GM15510 (cell line): ENCODE results near the gene FIZ1.

Source experiments
- POLR2A ChIP-seq: IDR thresholded peaks from 3 replicates; pipeline ENCODE4 v1.6.1; 2011; ENCODE audit warnings: borderline replicate concordance; ENCODE audit not compliant: insufficient read length; ENCODE audit errors: extremely low read depth

FIZ1 gene

DNA sequence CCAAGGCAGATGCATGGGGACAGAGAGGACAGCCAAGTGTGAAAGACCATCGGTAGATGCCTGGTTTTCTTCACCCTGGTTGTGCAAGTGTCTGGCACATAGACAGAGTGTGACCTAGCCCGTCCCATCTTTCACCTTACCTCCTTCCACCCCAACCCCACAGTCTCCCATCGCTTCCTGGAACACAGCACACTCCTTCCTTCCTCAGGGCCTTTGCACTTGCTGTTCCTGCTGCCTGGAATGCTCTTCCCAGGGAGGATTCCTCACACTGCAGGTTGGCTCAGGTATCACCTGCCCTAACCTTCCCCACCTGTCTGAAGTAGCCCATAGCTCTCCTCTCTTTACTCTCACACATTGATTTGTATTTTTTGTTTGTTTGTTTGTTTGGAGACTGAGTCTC, 3.0 kb downstream of the FIZ1 start:
- no peak for TF ChIP-seq POLR2A

DNA sequence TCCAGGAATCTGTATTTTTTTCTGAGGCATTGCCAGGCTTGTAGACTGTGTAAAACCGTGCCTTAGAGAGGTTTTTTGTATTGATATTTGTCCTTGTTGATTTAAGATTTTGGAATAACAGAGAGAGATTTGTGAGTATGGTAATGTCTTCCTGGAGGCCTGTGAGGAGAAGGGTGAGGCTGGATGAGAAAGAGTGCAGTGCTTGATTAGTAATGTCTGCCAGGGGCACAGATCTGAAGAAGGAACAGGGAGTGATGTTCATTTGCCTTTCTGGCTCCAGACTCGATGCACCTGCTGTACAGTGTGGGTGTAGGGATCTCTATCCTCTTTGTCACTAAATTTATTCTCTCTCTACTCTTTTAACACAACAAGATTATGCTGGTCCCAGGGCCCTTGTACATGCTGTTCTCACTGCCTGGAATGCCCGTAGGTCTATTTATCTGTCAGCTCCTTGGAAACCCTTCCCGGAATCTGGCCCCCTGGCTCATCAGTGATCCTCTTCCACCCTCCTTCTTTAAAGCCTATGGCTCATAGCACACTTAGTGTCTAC, 4.2 kb downstream of the FIZ1 start:
- TF ChIP-seq POLR2A: no peak

DNA sequence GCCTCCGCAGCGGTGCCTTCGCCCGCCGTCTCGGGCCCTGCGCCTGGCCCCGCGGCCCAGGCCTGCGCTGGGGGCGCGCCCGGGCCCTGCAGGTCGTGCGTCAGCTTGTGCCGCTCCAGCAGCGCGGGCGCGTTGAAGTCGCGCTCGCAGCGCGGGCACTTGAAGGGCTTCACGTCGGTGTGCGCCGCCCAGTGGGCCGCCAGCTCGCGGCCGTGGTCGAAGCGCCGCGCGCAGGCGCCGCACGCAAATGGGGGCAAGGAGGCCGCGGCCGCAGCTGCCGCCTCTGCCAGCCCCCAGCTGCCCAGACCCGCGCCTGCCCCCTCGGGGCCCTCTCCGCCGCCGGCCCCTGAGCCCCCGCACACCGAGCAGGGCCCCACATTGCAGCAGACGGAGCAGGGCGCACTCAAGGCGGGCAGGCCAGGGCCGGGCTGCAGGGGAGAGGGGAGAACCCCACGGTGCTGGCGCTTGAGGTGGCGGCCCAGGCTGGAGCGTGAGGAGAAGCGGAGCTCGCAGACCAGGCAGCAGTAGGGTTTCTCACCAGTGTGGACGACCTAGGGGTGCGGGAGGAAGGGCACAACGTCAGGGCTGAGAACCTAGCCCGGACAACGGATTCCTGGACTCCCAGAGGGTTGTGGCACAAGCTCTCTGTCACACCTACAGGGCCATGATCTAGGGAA, 6.1 kb downstream of the FIZ1 start:
- no peak for TF ChIP-seq POLR2A

DNA sequence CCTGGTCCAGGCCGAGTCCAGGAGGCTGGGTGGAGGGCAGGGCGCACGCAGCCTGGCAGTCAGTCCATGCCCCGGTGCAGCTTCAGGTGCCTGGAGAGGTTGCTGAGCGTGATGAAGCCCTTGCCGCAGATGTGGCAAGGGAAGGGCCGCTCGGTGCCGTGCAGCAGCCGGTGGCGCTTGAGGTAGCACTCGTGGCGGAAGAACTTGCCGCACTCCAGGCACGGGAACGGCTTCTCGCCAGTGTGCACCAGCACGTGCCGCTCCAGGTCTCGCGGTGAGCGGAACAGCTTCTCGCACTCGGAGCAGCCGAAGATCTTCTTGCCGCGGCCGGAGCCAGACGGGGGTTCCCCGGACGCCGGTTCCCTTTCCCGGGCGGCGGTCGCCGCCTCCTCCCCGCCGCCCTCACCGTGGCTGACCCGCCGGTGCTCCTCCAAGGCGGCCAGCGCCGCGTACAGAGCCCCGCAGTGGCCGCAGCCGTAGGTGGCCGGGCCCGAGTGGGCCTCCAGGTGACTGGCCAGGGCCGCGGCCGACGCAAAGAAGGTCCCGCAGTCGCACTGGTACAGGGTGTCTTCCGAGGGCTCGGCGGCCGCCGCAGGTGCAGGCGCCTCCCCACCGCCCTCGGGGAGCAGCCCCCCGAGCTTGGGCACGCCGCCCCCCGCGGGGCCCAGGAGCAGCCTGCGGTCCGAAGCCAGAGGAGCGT, 6.8 kb downstream of the FIZ1 start:
- TF ChIP-seq POLR2A: no peak

DNA sequence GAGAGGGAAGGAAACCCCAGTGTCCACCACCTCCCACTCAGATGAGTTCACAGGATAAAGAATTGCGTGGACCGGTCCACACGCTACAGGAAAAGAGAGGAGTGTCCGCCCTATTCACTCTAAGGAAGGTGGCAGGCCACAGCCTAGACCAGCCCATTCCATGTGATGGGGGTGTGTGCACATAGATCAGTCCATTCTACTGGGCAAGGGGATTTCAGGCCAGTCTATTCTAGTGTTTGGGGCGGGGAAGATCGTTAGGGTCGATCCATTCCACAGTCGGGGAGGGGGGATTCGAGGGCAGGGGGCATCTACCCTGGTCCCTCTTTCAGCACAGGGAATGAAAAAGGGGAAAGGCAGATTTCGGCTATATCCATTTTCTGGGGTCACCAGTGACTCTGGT, 7.8 kb downstream of the FIZ1 start:
- TF ChIP-seq POLR2A: no peak

DNA sequence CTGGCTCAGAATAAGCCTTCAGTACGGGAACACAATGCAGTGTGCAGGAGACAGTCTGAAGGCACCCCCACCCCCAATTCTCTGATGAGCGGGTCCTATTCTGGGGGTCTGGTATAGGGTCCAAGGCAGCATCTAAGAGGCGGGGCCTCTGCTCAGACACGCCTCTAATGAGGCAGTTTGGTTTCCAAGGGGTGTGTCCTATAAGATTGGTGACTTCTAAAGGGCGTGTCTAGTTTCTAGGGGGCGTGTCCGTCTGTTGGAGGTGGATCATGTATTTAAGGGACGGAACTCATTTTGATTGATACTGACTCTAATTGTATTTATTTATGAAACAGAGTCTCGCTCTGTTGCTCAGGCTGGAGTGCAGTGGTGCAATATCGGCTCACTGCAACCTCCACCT, 8.7 kb downstream of the FIZ1 start:
- TF ChIP-seq POLR2A: no peak

DNA sequence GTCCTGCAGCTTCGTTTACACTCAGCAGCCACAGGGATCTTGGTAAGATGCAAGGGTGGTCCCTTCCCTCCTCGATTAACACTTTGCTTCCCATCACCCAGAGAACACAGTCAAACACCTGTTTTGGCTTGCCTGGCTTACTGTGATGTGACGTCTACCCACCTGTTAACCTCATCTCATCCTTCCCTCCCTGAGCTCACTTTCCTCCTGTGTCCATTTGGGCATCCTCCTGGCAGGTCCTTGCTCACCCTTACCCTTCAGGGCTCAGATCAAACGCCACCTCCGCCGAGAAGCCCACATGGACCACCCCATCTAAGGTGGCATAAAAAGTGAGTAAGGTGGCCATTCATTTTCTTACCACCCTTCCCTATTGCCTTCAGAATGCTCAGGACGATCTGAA, 9.2 kb downstream of the FIZ1 start:
- no peak for TF ChIP-seq POLR2A

DNA sequence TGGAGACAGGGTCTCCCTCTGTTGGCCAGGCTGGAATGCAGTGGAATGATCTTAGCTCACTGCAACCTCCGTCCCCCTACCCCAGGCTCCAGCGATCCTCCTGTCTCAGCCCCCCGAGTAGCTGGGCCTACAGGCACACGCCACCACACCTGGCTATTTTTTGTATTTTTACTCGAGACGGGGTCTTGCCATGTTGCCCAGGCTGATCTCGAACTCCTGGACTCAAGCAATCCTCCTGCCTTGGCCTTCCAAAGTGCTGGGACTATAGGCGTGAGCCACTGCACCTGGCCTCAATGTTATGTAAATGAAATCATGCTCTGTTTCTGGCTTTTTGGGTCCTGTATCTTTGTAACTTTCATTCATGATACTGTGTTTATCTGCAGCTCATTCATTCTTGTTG, 10.6 kb downstream of the FIZ1 start:
- no peak for TF ChIP-seq POLR2A

DNA sequence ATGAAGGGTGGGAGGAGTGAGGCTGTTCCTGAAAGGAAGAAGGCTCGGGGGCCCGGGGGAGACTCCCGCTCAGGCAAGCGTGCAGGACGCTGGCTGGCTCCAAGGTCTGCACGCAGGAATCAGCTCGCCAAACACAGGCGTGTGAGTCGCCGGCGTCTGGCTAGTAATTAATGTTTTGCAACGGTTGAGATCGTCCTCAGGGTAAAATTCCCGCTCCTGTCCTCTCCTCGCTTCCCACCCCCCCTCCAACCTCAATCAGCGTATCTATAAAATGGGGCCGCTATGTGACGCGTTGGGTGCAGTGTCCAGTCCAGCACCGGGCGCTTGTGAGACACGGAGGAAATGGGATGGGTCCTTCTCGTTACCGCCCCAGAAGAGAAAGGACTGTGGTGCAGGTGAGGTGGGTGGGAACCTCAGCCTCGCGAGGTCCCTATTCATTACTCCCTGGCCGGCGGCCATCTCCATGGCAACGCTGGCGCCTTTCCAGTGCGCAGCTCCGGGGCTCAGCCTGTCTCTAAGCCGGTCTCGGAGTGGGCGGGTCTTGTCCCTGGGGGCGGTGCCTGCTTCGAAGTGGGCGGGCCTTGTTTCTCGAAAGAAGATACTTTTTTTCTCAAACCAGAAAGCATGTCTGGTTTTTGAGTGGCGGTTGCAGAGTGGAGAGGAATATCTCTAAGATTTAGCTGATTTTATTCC, 12.2 kb downstream of the FIZ1 start:
- no peak for TF ChIP-seq POLR2A

DNA sequence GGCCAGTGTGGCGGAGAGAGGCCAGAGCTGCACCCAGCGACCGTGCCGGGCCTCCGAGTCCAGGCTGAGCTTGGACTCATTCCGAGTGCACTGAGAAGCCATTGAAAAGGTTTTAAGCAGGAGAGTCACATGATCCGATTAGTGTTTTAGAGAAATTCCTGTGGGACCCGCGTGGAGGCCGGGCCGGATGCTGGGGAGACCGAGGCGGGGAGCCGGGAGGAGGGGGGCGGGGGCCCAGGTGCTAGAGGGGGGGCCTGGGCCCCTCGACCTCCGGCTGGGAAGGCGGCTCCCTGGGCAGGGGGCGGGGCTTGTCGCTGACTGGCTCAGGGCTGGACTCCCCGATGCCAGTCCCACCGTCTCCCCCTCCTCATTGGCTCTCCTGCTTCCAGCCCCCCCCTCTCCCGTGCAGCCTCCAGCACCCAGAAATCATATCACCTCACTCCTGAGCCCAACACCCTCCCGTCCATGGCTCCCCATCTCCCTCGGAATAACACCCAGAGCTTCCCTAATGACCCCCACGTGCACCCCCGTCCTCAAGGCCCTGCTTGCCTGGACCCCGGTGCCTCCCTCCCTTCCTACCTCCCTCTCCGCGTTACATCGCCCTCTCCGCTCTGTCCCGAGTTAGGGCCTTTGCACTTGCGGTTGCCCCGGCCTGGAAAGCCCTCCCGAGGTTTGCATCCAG, 13.5 kb downstream of the FIZ1 start:
- no peak for TF ChIP-seq POLR2A

DNA sequence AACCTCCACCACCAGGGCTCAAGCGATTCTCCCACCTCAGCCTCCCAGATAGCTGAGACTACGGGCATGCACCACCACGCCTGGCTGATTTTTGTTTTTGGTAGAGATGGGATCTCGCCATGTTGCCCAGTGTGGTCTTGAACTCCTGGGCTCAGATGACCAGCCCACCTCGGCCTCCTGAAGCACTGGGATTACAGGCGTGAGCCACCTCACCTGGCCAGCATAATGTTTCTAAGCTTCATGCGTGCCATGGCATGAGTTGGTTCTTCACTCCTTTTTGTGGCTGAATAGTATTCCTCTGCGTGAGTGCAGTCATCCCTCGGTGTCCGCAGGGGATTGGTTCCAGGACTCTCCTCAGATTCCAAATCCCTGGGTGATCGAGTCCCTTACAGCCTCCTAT, 14.4 kb downstream of the FIZ1 start:
- TF ChIP-seq POLR2A: no peak

DNA sequence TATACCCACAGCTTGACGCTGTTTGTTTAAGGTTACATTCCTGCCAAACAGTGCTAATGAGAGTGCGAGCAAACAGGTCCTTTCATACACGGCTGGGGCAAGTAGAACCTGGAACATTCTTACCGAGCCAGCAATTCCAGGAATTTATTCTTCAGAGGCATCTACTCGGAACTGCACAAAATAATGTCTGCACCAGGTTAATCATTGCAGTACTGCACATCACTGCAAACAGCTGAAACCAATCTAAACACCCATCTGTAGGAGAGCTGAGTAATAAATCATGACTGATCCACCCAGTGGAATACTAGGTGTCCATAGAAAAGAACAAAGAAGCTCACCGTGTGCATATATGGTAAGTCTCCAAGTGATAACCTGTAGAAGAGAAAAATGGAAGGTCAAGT, 17.5 kb downstream of the FIZ1 start:
- TF ChIP-seq POLR2A: no peak

DNA sequence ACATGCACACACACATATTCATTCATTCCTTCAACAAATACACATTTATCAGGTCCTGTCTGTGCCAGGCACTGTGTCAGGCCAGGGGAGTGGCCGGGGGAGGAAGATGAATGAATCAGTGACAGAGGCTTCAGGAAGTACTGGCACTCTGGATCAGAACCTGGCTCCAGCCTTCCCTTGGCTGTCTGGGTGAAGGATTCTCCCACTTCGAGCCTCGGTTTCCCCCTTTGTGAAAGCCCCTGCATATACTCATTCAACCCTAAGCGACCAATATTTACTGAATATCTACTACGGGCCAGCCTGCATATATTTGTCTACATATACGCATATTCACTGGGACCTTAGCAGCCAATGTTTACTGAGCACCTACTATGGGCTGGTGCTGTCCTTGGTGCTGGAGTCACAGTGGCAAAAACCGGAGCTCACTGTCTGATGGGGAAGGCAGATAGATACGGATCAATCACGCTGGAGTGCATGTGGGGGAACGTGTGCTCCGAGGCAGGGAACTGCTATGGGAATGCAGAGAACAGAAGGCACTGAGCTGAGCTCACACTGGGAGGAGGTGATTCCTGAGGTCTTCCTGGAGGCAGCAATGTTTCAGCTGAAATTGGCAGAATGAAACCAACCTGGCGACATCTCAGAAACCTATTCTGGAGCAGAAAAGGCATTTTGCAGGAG, 18.0 kb downstream of the FIZ1 start:
- no peak for TF ChIP-seq POLR2A

DNA sequence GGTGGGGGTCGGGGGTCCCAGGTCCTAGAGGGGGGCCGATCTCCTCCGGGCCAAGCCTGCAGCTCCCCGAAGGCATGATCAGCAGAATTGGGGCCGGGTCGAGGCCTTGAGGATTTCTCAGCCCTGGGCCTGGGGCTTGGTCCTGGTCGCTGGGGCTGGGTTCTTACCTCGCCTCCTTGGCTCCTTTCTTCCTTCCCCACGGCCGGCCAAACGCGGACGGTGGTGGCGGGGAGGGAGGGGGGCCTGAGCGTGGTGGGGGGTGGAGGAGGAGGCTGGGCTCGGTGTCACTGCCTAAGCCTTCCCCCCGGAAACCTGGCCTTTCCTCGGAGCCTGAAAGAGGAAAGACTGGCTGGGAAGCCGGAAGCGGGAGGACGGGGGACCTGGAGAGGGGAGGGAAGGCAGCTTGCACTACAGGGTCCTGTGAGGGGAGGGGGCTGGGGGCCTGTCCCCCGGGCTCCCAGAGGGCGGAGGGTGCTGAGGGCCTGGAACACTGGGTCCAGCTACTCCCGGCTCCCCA, 18.6 kb downstream of the FIZ1 start, which contains the start of gene ZNF579:
Gene ZNF579, minus strand, starts transcription at position 221 of the 517 bp plus-strand sequence. CDS start 1,209 bp downstream, outside the sequence.
- TF ChIP-seq POLR2A: peak; percentile 48
